H1 (cell line): ENCODE measurements around the gene SNRPN. TPM values are rescaled to one million over a fixed set of nuclear protein-coding genes. Genes with fewer than 3 reads are reported as not detected.

Experiments used
- BRCA1 ChIP-seq: IDR thresholded peaks from 2 replicates; pipeline ENCODE4 v1.6.1; 2012; ENCODE audit warnings: low read depth, low read length, improper control_type of control experiment
- CHD7 ChIP-seq: fragments of 300-600 bp; sonication (generic); IDR thresholded peaks from 2 replicates; pipeline ENCODE4 v1.7.1; 2012; ENCODE audit warnings: low read length, moderate library complexity, mild to moderate bottlenecking, inconsistent platforms; ENCODE audit not compliant: insufficient replicate concordance
- CTCF ChIP-seq, 3 experiments: IDR thresholded peaks; 1 replicate in 2 of 3; 2 replicates in 1 of 3; pipeline versions ENCODE4 v1.5.1 to v1.6.1; 2011; ENCODE audit warnings: low read length in 3 of 3, mild to moderate bottlenecking in 3 of 3, inconsistent platforms in 2 of 3, low read depth in 1 of 3, moderate library complexity in 1 of 3; ENCODE audit not compliant: insufficient read depth in 1 of 3; ENCODE audit errors: control extremely low read depth in 1 of 3
- JUND ChIP-seq: IDR thresholded peaks from 2 replicates; pipeline ENCODE4 v1.6.1; 2011; ENCODE audit warnings: mild to moderate bottlenecking, improper control_type of control experiment, low read length
- TAF1 ChIP-seq: IDR thresholded peaks from 2 replicates; pipeline ENCODE4 v1.6.1; 2011; ENCODE audit warnings: mild to moderate bottlenecking, low read depth, low read length
- ZNF274 ChIP-seq: IDR thresholded peaks from 2 replicates; pipeline ENCODE4 v1.7.0; 2012; ENCODE audit warnings: low read length, borderline replicate concordance; ENCODE audit errors: extremely low read depth
- polyA plus RNA-seq, 7 experiments: library from polyadenylated mRNA; depleted of rRNA in 3 of 7; stranded (reverse) in 5 of 7; unstranded in 2 of 7; fragments of >200 nt in 5 of 7; fragments of 200-250 nt in 2 of 7; gene quantifications; 1 replicate in 5 of 7; 2 replicates in 1 of 7; 4 replicates in 1 of 7; pipeline versions ENCODE4 v1.2.1 to v1.2.3, GENCODE V29; 2011 to 2013; ENCODE audit warnings: missing spikeins in 2 of 7, mixed read lengths in 2 of 7
- total RNA-seq: library from RNA; stranded (reverse); fragmentation: NEBNext Ultra II Directional; extraction: Animal tissue kit (Norgen Biotek cat#: 25700); gene quantifications from 2 replicates; pipeline ENCODE4 v1.2.1, GENCODE V29; 2021

The SNRPN gene
- total and polyA plus RNA-seq, 2 of the 8 experiments (the other 6 are each of a cell fraction or from before 2014, with no cell fraction given): 905 to 1,396 TPM

DNA sequence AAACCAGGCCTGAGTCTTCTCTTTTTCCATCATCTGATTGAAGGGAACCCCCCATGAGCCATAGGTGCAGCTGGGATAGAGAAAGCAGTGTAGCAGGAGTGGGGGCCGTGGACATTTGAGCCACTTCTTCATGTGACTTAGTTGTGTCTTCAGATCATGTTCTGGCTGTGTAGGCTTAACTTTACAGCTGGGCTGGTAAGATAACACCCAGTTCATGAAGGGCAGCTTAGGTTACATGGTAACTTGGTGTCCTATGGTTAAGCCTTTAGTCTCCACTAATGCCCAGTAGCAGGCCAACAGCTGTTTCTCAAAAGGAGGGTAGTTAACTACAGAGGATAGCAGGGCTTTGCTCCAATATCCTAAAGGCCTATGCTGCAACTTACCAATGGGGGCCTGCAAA, 11.4 kb upstream of the SNRPN start (continued):
- TF ChIP-seq CHD7 (no peak), CTCF (IDR thresholded peaks at IDR 0.05; ENCODE audit: control extremely low read depth in 1 of 3, insufficient read depth in 1 of 3, low read depth in 1 of 3, low read length in 3 of 3) (no peak), TAF1 (no peak), JUND (no peak), ZNF274 (no peak), BRCA1 (no peak)
